Stomach (tissue), 4 donors: ENCODE data around the gene DISC1.

Experiments
- CTCF ChIP-seq, 7 experiments: fragments of 450-650 bp in 4 of 7; fragments of 200-600 bp in 3 of 7; sonication (generic) in 3 of 7; IDR thresholded peaks; one replicate each; pipeline ENCODE4 v1.5.1; 2016 to 2019; ENCODE audit warnings: antibody characterized with exemption in 7 of 7, control low read depth in 2 of 7, mild to moderate bottlenecking in 1 of 7
- EP300 ChIP-seq: sonication (generic); formaldehyde crosslinking; IDR thresholded peaks from one replicate; pipeline ENCODE4 v1.6.1; 2017; ENCODE audit warnings: antibody characterized with exemption
- POLR2AphosphoS5 ChIP-seq, 3 donors: sonication (generic); formaldehyde crosslinking; IDR thresholded peaks; one replicate each; pipeline ENCODE4 v1.6.1; 2016; ENCODE audit warnings: antibody characterized with exemption in 3 of 3

GRCh38 chr1:231716879-231717278, 90.3 kb downstream of the DISC1 start:
- TF ChIP-seq CTCF (IDR thresholded peaks at IDR 0.05) (no peak), POLR2AphosphoS5 (IDR thresholded peaks at IDR 0.05) (no peak), EP300 (no peak)
